Mucosa of stomach (tissue), 1 donor: Measurements from ENCODE around the gene ACP4.
"Not testable (repeated sequence)": the region's sequence is repeated elsewhere in the genome, so short reads cannot be mapped to it uniquely, and the experiment has no call there.

Experiments used
- H3K27me3 ChIP-seq: one replicate; pipeline ENCODE4 v1.7.0; 2013; ENCODE audit warnings: mild to moderate bottlenecking, low read length; ENCODE audit not compliant: control insufficient read depth, insufficient read depth
- H3K36me3 ChIP-seq: one replicate; pipeline ENCODE4 v1.7.0; 2013; ENCODE audit warnings: low read length; ENCODE audit not compliant: control insufficient read depth, insufficient read depth
- H3K4me1 ChIP-seq: one replicate; pipeline ENCODE4 v1.7.0; 2013; ENCODE audit warnings: mild to moderate bottlenecking, low read length; ENCODE audit not compliant: control insufficient read depth, insufficient read depth
- H3K4me3 ChIP-seq: one replicate; pipeline ENCODE4 v1.7.0; 2013; ENCODE audit warnings: low read length
- H3K9ac ChIP-seq: one replicate; pipeline ENCODE4 v1.7.0; 2013; ENCODE audit warnings: mild to moderate bottlenecking, low read length, moderate library complexity
- H3K9me3 ChIP-seq: one replicate; pipeline ENCODE4 v1.7.0; 2013; ENCODE audit warnings: mild to moderate bottlenecking, low read length, moderate library complexity; ENCODE audit not compliant: control insufficient read depth
- donor health status: Pancreatic carcinoma.

The ACP4 gene

GRCh38 chr19:50803633-50804419 is 13.6 kb downstream of the ACP4 start:
- H3K36me3 ChIP-seq = no peaks in the 10 kb centered on the region
- H3K9me3 ChIP-seq = no peaks in the 10 kb centered on the region
- H3K9ac ChIP-seq = peak overlapping the region; percentile 91
- no peaks in the 10 kb centered on the region for H3K27me3 ChIP-seq
- H3K4me3 ChIP-seq = peak overlapping the region; percentile 61
- H3K4me1 ChIP-seq = peaks cover 5% of the 10 kb centered on the region

GRCh38 chr19:50804420-50805272 is 14.4 kb downstream of the ACP4 start:
- Histone ChIP-seq H3K4me3 (peak overlapping the region; percentile 61), H3K9ac (peak overlapping the region; percentile 91), H3K27me3 (no peaks in the 10 kb centered on the region)

GRCh38 chr19:50808856-50809255 is 18.6 kb downstream of the ACP4 start:
- H3K4me1 ChIP-seq = peaks cover 5% of the 10 kb centered on the region
- H3K9me3 ChIP-seq = no peaks in the 10 kb centered on the region
- H3K27me3 ChIP-seq = no peaks in the 10 kb centered on the region
- H3K36me3 ChIP-seq = no peaks in the 10 kb centered on the region
- no peak overlapping the region for H3K9ac ChIP-seq
- no peak overlapping the region for H3K4me3 ChIP-seq

More at GRCh38 chr19:50804420-50805272, 14.4 kb downstream of the ACP4 start:
- peaks cover 5% of the 10 kb centered on the region for H3K4me1 ChIP-seq
- H3K9me3 ChIP-seq = no peaks in the 10 kb centered on the region
- H3K36me3 ChIP-seq = no peaks in the 10 kb centered on the region

- H3K4me3 ChIP-seq, H3K27me3 ChIP-seq: not testable (repeated sequence)
These were observed 21.5 kb downstream of the ACP4 start for GRCh38 chr19:50811622-50812238.

GRCh38 chr19:50812474-50812873 is 22.3 kb downstream of the ACP4 start:
- no peaks in the 10 kb centered on the region for H3K36me3 ChIP-seq
- H3K9me3 ChIP-seq = no peaks in the 10 kb centered on the region
- H3K27me3 ChIP-seq = no peaks in the 10 kb centered on the region
- no peak overlapping the region for H3K9ac ChIP-seq
- no peak overlapping the region for H3K4me3 ChIP-seq
- H3K4me1 ChIP-seq = no peaks in the 10 kb centered on the region

More at GRCh38 chr19:50811622-50812238, 21.5 kb downstream of the ACP4 start:
- H3K9ac ChIP-seq, H3K9me3 ChIP-seq, H3K36me3 ChIP-seq, H3K4me1 ChIP-seq: not testable (repeated sequence)

DNA sequence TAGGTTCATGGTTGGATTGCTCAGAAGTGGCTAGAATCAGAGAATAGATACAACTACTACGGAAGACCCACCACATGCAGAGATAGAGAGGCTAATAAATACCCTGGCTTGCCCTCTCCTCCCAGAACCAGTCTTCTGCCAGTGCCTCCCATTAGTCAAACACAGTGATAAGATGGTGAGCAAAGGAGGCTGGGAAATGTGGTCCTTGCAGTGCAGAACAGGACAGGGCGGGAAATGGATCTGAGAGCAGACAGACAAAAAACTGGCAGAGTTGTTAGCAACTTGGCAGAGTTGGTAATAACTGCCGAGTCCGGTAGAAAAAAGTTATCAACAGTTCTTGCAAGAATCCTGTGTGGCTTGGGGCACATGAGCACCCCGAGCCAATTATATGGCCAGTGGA is 24.7 kb downstream of the ACP4 start:
- Histone ChIP-seq H3K9ac (no peak overlapping the region), H3K27me3 (peaks cover 15% of the 10 kb centered on the region), H3K36me3 (no peaks in the 10 kb centered on the region), H3K9me3 (no peaks in the 10 kb centered on the region), H3K4me1 (peaks cover 10% of the 10 kb centered on the region), H3K4me3 (no peak overlapping the region)

DNA sequence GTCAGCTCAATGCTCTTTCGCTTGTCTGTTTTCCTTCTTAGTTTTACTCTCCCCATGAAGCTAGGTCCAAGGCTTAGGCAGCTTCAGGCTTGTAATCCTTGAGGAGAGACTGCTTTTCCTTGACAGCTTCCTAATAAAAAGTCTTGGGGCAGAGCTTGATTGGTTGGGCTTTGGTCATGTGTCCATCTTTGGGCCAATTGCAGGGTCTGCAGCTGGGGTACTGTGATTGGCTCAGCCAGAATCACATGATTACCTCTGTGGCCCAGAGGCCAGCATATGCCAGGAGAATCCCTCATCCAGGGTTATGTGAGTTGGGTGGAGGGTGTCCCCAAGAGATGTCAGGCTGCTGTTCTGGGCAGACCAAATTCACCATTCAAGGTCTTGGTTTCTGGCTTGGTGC is 25.2 kb downstream of the ACP4 start:
- Histone ChIP-seq H3K9ac (no peak overlapping the region), H3K4me3 (no peak overlapping the region), H3K36me3 (no peaks in the 10 kb centered on the region), H3K4me1 (peaks cover 15% of the 10 kb centered on the region), H3K9me3 (no peaks in the 10 kb centered on the region), H3K27me3 (peaks cover 21% of the 10 kb centered on the region)

DNA sequence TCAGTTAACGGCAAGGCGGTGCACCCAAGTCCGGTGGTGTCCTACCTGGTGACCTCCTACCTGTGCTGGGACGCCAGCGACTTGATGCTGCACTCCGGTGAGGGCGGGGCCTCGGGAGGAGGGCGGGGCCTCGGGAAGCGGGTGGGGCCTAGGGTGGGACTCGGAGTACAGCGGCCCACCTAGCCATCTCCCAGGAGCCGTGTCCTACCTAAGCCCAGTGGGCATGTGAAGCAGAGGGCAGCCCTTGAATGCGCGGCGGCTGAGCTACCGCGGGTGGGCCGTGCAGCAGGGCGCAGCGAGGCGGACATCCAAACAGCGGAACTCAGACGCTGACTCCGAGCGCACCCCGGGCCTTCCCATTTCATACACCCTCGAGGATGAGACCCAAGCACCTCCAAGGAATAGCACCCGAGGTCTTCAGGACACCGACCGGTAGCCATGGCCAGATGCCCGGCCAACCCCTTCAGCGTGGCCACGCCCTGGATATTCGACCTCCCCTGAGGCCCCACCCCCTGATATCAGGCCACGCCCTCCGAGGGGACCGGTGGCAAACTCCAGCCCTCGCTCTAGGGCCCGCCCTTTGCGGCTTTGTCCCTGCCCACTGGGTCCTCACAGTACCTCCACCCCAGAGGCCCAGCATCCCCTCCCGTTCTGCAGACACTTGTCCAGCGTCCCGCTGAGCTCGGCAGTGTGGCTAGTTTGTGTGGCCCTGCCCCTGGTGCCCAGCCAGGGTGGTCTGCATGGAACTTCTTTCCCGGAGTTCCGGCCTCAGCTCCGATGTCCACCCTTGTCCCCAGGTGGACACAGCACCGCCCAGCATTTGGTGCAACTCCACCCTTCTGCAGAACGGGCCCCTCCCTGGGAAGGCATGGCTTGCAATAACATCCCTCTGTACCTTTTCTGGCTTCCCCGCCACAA is 28.0 kb downstream of the ACP4 start:
- Histone ChIP-seq H3K9me3 (no peaks in the 10 kb centered on the region), H3K4me1 (peaks cover 38% of the 10 kb centered on the region), H3K27me3 (peaks cover 43% of the 10 kb centered on the region), H3K36me3 (no peaks in the 10 kb centered on the region), H3K9ac (no peak overlapping the region), H3K4me3 (no peak overlapping the region)

GRCh38 chr19:50818859-50819472 is 28.8 kb downstream of the ACP4 start:
- H3K9me3 ChIP-seq = no peaks in the 10 kb centered on the region
- no peak overlapping the region for H3K9ac ChIP-seq
- no peak overlapping the region for H3K4me3 ChIP-seq
- peaks cover 46% of the 10 kb centered on the region for H3K4me1 ChIP-seq
- peaks cover 44% of the 10 kb centered on the region for H3K27me3 ChIP-seq
- no peaks in the 10 kb centered on the region for H3K36me3 ChIP-seq

DNA sequence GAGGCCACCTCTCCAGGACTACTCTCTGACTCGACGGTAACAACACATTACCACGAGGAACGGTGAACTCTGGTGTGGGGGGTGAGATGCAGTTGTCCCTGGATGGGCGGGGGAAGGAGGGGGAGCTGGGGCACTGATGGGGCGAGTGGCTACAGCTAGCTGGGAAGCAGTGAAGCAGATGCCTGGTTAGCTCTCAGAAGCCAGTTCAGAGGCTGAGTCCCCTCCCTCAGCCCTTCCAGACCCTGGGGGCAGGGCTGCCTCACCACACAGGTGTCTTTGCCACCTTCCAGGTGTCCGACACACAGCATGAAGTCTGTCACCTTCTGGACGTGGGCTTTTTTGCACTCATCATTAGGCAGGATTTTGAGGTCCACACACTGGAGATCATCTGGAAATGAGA is 29.4 kb downstream of the ACP4 start:
- no peak overlapping the region for H3K9ac ChIP-seq
- H3K36me3 ChIP-seq = no peaks in the 10 kb centered on the region
- no peaks in the 10 kb centered on the region for H3K9me3 ChIP-seq
- H3K27me3 ChIP-seq = peaks cover 44% of the 10 kb centered on the region
- H3K4me3 ChIP-seq = no peak overlapping the region
- peaks cover 52% of the 10 kb centered on the region for H3K4me1 ChIP-seq

DNA sequence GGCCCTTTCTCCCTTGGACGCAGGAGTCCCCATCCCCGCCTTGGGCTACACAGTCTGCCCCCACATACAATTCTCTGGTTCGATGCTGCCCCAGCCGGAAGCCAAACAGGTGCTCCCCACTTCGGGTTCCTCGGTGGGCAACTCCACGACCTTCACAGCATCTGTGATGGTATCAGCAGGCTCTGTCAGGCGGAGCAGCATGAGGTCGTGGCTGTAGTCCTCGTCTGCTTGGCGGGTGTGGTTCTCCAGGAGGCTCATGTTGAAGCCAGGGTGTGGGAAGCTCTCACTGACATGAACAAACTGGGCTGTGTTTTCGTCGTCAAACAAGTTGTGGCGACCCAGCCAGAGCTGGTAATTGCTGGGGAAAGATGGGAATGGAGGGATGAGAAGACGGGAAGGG is 29.9 kb downstream of the ACP4 start:
- H3K4me1 ChIP-seq = peaks cover 52% of the 10 kb centered on the region
- H3K9me3 ChIP-seq = no peaks in the 10 kb centered on the region
- H3K9ac ChIP-seq = no peak overlapping the region
- peaks cover 44% of the 10 kb centered on the region for H3K27me3 ChIP-seq
- no peaks in the 10 kb centered on the region for H3K36me3 ChIP-seq
- H3K4me3 ChIP-seq = no peak overlapping the region
